HG03457 (cell line): ENCODE data around the gene C6orf136.
A peak's percentile ranks its signal among the peaks of the same experiment; 100 is the strongest.
"Not testable (repeated sequence)": the region's sequence is repeated elsewhere in the genome, so short reads cannot be mapped to it uniquely, and the experiment has no call there.

Experiments used
- ATAC-seq: cut with Tn5 transposase; IDR thresholded peaks from one replicate; pipeline ENCODE4 v1.9.1; 2021; ENCODE audit warnings: moderate number of reproducible peaks; ENCODE audit not compliant: unreplicated experiment

Gene C6orf136

DNA sequence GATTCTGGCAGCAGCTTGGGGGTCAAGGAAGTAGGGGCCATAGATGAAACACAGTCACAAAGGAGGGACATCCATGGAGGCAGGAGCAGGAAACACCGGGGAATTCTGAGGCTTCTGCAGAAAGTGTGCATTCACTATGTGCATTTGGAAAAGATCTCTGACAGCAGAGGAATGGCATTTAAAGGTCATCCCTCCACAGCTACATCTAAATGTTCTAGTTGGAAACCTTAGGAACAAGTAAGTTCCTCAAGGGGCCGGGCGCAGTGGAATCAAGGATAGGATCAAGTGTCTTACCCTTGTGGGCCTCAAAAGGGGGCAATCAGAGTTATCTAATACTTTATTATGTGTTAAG lies 8.8 kb downstream of the C6orf136 start:
- ATAC-seq, result no peak

DNA sequence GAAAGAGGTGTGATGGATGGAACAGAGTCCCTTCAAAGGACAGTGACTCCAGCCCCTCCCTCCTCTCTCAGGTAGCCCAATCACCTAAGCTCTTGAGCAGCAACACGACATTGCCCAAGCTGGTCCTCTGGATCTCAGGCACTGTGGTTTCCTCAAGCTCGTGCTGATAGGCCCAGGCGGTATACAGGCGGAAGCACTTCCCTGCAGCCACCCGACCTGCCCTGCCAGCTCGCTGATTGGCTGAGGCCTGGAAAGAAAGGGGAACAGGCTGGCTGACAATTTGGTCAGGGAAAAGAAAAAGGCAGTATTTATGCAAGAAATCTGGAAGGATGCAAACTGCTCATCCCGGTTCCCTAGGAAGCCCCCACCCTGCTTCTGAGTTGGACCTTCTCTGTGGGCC lies 9.6 kb downstream of the C6orf136 start:
- no peak for ATAC-seq

DNA sequence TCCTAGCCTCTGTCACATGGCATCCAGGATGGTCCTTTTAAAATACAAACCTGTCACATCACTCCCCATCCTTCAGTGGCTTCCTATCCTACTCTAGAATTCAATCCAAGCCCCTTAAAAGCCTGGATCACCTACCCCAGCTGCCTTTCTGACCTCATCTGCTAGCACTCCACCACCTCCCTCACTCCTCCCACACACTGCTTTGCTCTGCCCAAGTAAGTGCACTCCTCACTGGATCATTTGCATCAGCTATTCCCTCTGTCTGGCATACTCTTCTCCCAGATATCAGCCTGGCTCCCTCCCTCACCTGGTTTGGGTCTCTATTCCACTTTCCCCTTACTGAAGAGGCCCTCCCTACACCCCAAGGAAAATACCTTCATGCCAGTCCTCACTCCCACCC lies 10.5 kb downstream of the C6orf136 start:
- ATAC-seq, result no peak

DNA sequence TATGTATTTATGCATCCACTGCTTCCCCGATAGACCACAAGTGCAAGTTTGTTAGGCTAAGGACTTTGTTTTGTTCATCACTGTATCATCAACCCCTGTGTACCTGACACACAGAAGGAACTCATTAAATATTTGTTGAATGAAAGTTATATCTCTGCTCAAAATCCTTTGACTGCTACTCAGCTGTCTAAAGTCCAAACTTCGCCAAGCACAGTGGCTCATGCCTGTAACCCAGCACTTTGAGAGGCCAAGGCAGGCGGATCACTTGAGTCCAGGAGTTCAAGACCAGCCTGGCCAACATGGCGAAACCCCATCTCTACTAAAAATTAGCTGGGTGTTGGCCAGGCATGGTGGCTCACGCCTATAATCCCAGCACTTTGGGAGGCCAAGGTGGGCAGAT lies 11.0 kb downstream of the C6orf136 start:
- not testable (repeated sequence) for ATAC-seq

DNA sequence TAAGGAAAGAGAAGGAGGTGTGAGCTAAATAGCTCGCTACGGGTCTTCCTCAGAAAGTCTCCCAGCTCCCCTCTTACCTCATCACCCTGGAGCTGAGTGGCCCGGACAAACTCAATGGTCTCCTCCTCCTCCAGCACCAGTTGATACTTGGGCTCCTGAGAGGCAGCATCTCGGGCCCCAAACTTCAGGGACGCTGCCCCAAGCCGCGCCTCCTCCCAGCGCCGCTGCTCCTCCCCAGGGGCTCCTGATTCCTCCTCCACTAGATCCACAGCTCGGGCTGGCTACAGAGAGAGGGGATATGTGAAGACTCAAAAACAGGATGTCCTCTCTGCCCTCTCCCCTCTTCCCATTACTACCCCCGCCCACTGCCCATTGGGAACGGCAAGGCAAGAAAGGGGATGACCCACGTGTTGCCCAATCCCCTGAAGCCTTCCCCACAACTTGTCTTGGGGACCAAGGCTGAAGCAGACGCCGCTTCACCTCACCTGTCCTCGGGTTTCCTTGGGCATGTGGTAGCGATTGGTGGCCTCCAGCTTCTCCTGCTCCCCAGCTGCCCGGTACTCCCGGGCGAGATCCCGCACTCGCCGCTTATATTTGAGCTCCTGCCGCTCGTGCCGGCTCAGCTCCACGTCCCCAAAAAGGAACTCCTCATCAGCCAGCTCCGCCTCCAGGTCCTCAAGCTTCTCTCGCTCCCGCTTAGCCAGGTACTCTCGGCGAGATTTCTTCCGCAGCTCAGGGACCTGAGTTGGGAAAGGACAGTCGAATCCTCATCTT lies 18.2 kb downstream of the C6orf136 start:
- ATAC-seq, result no peak

DNA sequence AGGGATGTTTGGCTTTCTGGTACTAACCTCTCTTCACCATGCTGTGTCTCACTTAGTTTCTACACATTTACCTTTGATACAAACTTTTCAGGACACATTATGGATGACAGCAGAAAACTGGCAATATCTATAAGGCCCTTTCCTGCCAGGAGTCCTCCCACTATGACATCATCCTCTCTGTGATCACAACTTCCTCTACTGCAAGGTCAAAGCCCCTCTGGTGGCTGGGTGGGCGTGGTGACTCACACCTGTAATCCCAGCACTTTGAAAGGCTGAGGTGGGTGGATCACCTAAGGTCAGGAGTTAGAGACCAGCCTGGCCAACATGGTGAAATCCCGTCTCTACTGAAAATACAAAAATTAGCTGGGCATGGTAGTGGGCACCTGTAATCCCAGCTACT lies 19.4 kb downstream of the C6orf136 start:
- not testable (repeated sequence) for ATAC-seq

DNA sequence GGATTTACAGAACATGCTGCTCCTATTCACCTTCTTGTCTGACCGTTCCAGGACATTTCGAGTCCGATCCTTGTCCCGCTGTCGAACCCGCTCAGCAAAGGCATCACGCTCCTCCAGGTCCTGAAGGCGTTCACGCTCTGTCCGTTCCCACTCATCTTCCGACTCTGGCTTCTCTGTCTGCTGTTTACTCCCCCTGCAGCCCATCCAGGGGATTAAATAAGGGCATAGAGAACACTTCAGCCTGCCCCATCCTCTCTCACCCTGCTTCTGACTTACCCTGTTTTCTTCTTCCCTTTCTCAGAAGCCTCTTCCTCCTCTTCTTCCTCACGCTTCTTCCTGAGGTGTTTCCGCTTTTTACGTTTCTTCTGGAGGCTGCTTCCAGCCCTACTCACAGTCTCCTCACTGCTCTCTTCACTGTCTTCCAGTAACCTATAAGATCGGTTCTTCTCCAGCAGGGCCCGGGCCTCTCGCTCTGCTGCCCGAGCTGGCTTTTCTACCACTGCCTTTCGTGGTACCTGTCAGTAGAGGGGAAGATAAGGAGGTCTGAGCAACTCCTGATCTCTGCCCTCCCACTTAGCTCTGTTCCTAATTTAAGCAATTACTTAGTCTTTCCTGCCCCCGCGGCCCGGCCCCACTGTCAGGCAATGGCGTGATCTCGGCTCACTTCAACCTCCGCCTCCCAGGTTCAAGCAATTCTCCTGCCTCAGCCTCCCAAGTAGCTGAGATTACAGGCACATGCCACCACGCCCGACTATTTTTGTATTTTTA lies 24.0 kb downstream of the C6orf136 start:
- no peak for ATAC-seq

DNA sequence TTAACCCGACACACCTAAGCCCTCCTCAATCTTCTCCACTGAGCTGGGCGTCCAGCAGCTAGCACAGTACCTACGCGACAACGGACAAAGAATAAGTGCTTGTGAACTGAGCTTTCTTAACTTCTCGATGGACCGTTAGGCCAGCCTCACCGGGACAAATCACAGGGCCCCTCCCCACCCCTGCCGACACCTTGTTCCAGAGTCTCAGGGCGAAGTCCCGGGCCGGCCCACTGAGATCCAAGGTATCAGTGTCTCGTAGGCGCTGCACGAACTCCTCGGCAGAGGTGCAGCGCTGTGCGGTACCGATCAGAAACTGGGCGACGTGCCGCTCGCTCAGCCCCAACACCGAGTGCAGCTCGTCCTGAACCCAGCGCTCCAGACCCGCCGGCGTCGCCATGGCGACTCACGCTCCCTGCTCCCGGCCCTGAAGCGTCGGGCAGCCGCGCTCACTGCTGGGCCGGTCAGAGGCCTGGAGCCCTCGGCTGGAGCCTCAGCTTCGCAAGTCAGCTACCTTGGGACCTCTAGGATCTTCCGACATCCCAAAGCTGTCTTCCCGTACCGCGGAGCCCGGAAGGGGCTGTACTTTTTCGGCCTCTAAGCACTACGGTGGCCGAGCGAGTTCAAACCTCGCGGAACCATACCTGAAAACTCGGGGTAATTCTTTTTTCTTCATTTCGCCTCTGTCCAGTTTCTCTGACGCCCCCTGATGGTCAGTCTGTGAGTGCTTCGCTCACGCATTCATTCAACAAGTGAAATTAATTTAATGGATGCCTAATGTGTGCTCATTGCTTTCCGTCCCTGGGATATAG lies 25.7 kb downstream of the C6orf136 start, which contains the start of gene DHX16:
TSS of gene DHX16 (minus strand) at position 562 of the 809 bp plus-strand sequence. CDS start at position 397, 165 bp downstream.
- ATAC-seq, result no peak

DNA sequence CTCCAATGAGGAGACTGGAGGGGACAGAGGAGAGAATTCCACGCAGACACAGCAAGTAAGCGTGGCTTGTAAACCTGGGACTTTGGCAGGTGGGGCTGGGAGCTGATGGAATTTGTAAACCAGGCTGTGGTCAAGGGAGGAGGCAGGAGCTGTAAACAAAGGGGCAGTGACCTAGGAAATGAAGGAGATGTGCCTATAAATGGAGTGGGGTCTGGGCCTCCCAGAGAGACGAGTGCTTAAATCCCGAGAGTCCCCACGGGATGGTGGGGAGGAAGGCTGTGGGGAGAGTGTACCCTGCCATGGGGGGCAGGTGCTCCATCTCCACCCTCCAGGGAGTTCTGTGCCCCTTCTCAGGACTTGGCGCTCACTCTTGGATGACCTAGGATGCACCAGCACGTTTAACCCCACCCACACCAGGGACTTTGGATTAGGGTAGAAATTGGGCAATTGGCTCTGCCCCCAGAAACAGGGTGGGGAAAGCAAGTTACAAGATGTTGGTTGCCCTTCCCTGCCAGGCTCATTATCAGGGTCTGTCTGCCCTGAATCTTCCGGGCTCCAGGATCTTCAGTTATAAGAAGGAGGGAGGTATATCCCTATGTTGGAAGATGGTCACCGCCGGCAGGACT lies 29.8 kb downstream of the C6orf136 start:
- no peak for ATAC-seq

DNA sequence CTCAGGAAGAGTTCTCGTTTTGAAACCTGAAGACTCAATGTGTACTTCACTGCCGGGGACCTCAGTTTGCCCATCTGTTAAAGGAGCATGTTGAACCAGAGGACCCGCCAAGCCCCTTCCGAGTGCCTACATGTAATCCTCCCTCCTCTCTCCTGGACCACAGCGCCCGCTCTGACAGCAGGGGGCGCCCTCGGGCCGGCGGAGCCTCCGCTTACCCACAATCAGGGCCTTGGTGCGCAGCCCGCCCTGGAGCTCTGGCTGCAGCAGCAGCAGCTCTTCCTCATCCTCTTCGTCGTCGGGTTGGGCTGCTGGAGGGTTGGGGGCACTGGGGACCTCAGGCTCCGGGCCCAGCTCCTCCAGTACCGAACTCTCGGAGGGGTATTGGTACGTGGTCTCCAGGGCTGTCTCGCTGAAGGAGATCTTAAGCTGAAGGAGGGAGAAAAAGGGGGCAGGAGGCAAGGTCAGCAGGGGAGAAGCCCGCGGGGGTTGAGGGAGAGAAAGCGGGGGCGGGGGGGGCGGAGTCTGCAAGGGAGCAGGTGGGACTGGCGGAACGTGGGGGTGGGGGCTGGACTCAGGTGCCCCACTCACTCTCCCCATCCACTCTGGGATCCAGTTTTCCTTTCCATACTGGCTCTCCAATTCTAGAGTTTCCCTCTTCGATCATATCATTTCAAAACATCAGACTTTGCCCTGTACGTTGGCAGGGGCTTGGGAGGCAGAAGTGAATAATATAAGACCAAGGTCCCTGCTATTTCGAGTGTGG lies 32.2 kb downstream of the C6orf136 start:
- no peak for ATAC-seq

DNA sequence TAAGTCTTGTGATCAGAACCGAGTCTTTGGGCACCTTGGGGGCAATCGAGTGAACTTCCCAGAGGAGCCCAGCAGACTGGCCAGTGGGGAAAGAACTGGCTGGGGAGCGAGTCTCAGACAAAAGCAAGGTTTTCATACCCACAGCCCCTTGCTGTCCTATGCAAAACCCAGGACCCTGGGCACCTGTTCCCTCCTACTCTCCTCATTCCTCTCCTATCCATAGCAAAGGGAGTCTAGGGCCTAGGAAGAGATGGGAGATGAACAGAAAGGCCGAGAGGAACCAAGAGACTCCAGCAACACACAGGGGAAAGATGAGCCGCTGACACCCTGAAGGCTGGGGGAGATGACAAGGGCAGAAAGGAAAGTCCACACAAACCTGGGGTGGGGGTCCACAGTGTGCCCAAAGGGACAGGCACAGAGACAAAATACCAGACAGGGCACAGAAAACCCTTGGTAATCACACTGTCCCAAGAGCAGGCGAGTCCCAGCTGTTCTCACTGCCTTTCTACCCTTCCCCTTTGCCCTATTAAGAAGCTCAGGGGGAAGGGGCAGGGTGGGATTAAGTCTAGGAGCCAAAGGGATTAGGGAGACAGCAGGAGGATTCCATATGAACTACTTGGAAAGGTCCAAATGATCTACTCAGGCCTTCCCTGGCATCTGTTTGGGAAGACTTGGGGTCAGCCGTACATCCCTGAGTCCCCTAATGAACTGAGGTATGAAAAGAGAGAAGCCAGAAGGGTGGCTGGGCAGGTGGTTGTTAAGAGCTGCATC lies 33.0 kb downstream of the C6orf136 start:
- no peak for ATAC-seq

DNA sequence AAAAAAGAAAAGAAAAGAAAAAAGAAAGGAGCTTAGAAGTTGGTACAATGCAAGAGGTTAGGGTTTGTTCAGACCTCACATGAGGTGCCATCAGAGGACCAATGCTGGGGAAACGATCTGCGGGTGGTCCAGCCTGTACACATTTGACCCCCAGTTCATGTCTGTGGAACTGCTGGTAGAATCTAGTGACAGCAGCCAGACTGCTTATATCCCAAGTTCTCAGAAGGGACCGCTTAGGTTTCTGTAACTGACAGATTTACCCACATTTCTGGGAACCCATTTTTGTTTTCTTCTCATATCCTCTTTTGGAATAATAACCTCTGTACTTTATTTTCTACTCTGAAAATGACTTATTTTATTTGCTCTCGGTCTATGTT lies 34.8 kb downstream of the C6orf136 start:
- ATAC-seq, result no peak

DNA sequence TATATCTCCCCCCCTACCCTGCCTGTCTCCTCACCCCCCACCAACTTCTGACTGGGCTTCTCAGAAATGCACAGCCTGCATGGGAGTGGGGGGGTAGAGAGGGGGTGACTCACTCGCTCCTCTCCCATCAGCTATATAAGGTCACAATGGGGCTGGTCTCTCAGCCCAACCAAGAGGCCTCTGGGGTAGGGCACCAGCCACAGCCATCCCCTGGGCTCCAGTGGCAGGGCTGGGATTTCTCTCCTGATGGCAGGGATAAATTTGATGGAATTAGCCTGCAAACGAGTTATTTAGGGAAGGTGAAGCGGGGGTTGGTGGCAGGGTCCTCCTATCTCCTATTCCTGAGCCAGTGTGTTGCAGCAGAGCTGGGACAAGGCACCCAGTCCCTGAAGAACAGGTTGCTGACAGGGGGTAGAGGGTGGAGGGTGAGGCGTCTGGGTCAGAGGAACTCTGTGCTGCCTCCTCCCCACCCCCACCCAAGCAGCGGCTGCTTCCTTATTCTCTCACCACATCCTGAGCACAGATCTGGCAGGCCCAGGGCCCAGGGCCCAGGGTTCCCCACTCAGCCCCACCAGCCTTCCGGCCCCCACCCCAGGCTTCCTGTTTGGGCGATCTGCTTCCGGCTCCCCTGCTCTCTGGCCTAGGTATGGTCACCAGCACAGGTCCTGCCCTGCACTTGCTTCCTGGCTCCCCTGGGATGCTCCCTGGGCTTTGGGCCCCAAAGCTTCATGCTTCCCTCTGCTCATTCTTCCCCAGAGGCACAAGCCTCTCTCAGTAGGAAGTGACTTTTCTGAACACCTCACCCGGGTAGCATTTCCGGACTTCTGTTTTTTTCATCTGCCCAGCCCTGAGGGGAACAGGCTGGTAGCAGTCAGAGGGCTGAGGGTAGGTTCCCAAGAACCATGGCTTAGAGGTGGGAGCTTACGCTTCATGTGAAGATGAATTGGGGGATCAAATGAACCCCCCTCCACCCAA lies 35.5 kb downstream of the C6orf136 start:
- peak; percentile 32 for ATAC-seq

DNA sequence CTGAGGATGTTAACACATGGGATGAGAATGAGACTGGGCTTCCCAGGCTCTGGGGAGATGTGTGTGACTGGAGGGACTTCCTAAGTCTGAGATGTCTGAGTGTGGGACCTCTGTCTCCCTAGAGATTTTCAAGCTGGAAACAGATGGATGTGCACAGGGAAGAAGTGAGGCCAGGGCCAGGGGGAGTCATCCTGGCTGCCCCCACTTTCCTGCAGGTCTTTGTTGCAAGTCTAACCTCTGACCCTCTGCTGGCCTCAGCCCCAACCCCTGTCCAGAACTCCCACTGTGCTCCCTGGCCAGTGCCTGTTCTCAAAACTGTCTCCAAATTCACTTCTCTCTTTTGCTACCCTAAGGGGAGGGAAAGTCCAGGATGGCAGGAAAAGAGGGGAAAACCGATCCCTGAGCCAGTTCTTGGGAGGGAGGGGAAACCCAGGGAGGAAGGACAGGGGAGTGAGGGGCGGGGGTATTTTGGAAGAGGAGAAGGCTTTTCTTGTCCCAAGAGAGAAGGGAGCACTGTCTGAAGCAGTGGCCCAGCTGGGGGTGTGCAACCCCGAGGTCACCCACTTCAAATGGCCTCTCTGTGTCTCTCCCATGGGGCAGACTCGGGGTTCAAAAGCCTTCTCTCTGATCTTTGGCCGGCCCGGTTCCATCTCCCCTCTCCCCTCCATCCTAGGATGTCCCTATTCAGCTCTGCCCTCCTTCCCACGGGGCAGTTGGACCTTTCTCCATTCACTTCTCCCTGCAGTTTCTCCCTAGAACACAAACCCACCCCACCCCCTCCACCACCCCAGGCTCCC lies 36.4 kb downstream of the C6orf136 start:
- no peak for ATAC-seq

DNA sequence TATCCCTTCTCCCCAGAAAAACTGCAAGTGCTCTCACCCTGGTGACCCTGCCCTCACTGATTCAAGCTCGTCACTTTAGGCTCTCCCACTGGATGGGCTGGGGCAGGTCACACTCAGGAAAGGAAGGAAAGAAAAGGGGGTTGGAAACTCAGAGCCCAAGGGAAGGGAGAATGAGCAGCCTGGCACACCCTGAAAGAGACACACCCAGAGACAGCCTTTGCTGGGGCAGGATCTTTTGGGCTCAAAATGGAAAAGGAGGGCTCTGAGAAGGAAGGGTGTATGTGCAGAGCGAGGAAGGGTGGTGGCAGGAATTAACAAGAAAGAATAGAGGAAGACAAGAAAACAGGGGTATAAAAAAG lies 37.0 kb downstream of the C6orf136 start:
- no peak for ATAC-seq

DNA sequence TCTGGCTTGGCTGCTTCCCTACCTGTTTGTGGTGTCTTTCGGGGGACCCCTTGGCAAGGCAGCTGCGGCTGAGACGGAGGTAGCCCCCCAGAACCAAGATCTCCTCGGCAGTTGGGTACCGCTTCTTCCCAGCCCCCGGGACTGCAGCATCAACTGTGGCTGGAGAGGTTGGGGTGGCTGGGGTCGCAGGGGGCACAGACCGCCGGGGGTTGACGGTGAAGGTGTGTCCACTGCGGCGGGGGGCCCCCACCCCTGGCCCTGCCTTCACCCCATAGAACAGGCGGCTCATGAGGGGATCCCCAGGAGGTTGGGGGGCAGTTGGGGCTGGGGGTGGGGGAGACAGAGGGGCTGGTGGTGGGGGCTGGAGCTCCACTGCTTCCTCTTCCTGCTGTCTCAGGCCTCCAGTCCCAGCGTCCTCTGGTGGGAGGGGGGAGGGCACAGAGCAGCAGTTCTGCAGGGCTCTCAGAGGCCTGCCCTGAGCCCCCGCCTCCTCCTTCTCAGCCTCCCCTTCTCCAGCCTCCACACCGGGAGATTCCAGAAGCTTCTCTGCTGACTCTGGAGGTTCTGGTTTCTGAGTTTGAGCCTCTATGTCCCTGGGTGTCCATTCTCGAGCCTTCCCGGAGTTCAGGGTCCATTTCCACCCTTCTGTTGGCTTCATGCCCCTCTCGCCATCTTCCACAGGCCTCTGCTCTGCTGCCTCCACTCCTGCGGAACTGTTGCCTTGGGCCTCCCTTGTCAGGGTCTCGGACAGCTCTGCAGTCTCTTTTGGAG lies 37.6 kb downstream of the C6orf136 start:
- no peak for ATAC-seq
